ENCODE data around the gene CBX2. TPM values are rescaled to one million over a fixed set of nuclear protein-coding genes. Genes with fewer than 3 reads are reported as not detected.

The CBX2 gene
- total RNA-seq, 1 donor from 2014 or later, result 53.5 TPM

DNA sequence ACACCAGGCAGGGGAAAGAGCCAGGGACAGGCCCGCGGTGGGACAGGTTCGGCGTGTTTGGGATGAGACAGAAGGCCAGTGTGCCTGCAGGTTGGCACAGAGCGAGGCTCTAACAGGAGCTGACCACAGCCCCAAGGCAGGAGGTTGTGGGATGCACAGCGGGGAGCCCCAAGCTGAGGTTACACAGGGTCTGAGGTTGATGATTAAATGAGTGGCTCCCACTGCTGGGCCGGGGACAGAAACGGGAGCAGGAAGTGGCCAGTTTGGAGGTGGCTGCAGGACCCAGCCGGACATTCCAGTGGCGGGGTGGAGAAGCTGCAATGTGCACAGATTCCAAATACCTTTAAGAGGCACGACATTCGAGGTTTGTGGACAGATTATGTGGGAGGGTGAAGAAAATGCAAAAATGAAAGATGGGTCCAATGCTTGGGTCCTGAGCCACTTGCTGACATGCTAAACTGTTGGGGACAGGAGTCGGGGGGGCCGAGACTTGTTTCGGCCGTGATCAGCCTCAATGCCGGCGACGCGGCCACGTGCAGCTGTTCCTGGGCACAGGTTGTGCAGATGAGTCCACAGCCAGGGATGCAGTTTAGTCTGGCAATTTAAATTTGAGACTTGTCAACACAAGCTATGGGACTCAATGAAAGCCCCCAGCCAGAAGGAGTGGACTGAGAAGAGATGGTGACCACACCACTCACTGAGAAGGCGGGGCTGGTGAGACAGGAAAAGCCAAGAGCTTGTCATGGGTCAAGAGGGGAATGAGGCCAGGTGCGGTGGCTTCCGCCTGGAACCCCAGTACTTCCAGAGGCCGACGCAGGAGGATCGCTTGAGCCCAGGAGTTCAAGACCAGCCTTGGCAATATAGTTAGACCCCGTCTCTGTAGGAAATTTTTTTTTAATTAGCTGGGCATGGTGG is 38.5 kb upstream of the CBX2 start:
- Mint-ChIP-seq H3K9me3 (no peaks in the 10 kb centered on the region), H3K27me3 (ENCODE audit: insufficient read depth, low read depth) (peaks cover 15% of the 10 kb centered on the region), H3K4me3 (no peak overlapping the region), H3K4me1 (peaks cover 39% of the 10 kb centered on the region), H3K27ac (peak overlapping the region; percentile 43), H3K36me3 (no peaks in the 10 kb centered on the region)
- Histone ChIP-seq H3K4me1 (peaks cover 17% of the 10 kb centered on the region), H3K27ac (no peak overlapping the region), H3K4me2 (no peak overlapping the region), H2AFZ (replicated peaks) (no peak overlapping the region), H3K36me3 (no peaks in the 10 kb centered on the region), H3K79me2 (ENCODE audit: low read depth) (no peaks in the 10 kb centered on the region), H3K9ac (no peak overlapping the region), H3K27me3 (peaks cover 51% of the 10 kb centered on the region), H3F3A (ENCODE audit: low read depth) (no peaks in the 10 kb centered on the region), H3K9me3 (ENCODE audit: low read depth) (no peaks in the 10 kb centered on the region), H3K4me3 (no peak overlapping the region), H4K20me1 (ENCODE audit: low read depth) (no peaks in the 10 kb centered on the region)
- TF ChIP-seq EZH2 (IDR thresholded peaks at IDR 0.05) (no peak), CTCF (IDR thresholded peaks at IDR 0.05) (no peak), EZH2phosphoT487 (IDR thresholded peaks at IDR 0.05) (no peak)
- DNase-seq (ENCODE audit: low spot score), result no peak

DNA sequence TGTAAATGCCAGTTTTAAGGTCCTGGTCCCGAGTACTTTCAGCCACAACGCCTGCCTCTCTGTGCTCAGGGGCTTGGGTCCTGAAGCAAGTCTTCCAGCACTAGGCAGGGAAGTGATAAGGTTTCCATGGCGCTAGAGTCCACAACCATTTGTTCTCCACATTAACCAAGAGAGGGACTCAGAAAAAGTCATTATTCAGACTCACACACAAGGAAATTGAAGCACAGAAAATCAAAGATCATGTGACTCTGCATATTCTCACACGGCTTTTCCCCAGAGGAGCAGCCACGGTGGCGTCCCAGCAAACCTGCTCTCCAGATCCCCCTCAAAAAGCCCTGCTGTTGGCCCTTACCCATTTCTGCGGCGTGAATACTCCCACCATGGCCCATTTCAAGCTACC is 37.5 kb upstream of the CBX2 start:
- TF ChIP-seq EZH2phosphoT487 (IDR thresholded peaks at IDR 0.05) (no peak), CTCF (IDR thresholded peaks at IDR 0.05) (no peak), EZH2 (IDR thresholded peaks at IDR 0.05) (no peak)
- Mint-ChIP-seq H3K27ac (no peak overlapping the region), H3K36me3 (no peaks in the 10 kb centered on the region), H3K9me3 (no peaks in the 10 kb centered on the region), H3K27me3 (ENCODE audit: insufficient read depth, low read depth) (peaks cover 16% of the 10 kb centered on the region), H3K4me1 (peaks cover 41% of the 10 kb centered on the region), H3K4me3 (peak overlapping the region; percentile 64)
- Histone ChIP-seq H3K9ac (no peak overlapping the region), H3K4me3 (no peak overlapping the region), H2AFZ (replicated peaks) (no peak overlapping the region), H3K36me3 (no peaks in the 10 kb centered on the region), H3K27ac (no peak overlapping the region), H3K27me3 (peaks cover 59% of the 10 kb centered on the region), H3F3A (ENCODE audit: low read depth) (no peaks in the 10 kb centered on the region), H4K20me1 (ENCODE audit: low read depth) (no peaks in the 10 kb centered on the region), H3K9me3 (ENCODE audit: low read depth) (no peaks in the 10 kb centered on the region), H3K79me2 (ENCODE audit: low read depth) (no peaks in the 10 kb centered on the region), H3K4me2 (no peak overlapping the region), H3K4me1 (peaks cover 17% of the 10 kb centered on the region)
- no peak for DNase-seq (ENCODE audit: low spot score)

DNA sequence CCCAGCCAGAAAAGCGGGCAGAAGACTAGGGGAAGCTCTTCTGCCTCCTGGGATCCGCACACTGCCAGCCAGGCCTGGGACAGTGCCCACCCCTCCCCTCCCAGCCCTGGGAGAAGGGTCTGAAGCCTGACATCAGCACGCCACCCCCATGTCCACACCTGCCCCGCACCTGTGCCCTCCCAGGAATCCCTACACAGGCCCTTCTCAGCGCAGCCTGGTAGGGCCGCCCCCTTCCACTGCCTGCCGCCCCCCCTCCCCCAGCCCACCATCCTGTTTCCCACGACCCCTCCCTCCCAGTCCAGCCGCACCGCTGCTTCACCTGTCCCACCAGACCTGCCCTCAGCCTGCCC is 36.6 kb upstream of the CBX2 start:
- peaks cover 1% of the 10 kb centered on the region for H4K20me1 ChIP-seq (ENCODE audit: low read depth)
- H3K79me2 ChIP-seq (ENCODE audit: low read depth), result no peaks in the 10 kb centered on the region
- peak overlapping the region; percentile 72 for H3K4me2 ChIP-seq
- Mint-ChIP-seq H3K27me3 (ENCODE audit: insufficient read depth, low read depth) (peaks cover 18% of the 10 kb centered on the region), H3K27ac (no peak overlapping the region), H3K9me3 (no peaks in the 10 kb centered on the region), H3K4me3 (peak overlapping the region; percentile 48), H3K36me3 (no peaks in the 10 kb centered on the region), H3K4me1 (peaks cover 44% of the 10 kb centered on the region)
- peaks cover 17% of the 10 kb centered on the region for H3K4me1 ChIP-seq
- peaks cover 2% of the 10 kb centered on the region for H3F3A ChIP-seq (ENCODE audit: low read depth)
- H3K27me3 ChIP-seq, result peaks cover 68% of the 10 kb centered on the region
- no peak overlapping the region for H3K27ac ChIP-seq
- peak overlapping the region; percentile 47 for H3K4me3 ChIP-seq
- peak overlapping the region; percentile 53 for H2AFZ ChIP-seq (replicated peaks)
- no peak overlapping the region for H3K9ac ChIP-seq
- no peaks in the 10 kb centered on the region for H3K36me3 ChIP-seq
- DNase-seq (ENCODE audit: low spot score), result no peak
- TF ChIP-seq EZH2 (IDR thresholded peaks at IDR 0.05) (no peak), EZH2phosphoT487 (IDR thresholded peaks at IDR 0.05) (no peak), CTCF (IDR thresholded peaks at IDR 0.05) (no peak)
- H3K9me3 ChIP-seq (ENCODE audit: low read depth), result no peaks in the 10 kb centered on the region
